Central memory CD8-positive, alpha-beta T cell (primary cell): Measurements from ENCODE around the gene C8G.

Experiments
- ATAC-seq: fragments of 150-1000 bp; cut with Tn5 transposase; replicated peaks from 2 replicates; pipeline ENCODE4 v1.10.0; 2022; ENCODE audit warnings: mild to moderate bottlenecking, moderate FRiP score, moderate number of reproducible peaks; ENCODE audit not compliant: poor library complexity, severe bottlenecking; ENCODE audit errors: extremely low read depth
- DNase-seq, 2 donors: peaks; one replicate each; pipeline ENCODE4 v3.0.0; 2021; ENCODE audit warnings: low spot score in 2 of 2
- H3K27ac Mint-ChIP-seq: one replicate; pipeline ENCODE4 v1.8.0; 2022; ENCODE audit warnings: low read depth, mild to moderate bottlenecking, moderate library complexity, mixed read lengths
- H3K27me3 Mint-ChIP-seq: one replicate; pipeline ENCODE4 v1.8.0; 2022; ENCODE audit warnings: mixed read lengths
- H3K36me3 Mint-ChIP-seq: one replicate; pipeline ENCODE4 v1.8.0; 2022; ENCODE audit warnings: mild to moderate bottlenecking, moderate library complexity, mixed read lengths; ENCODE audit not compliant: insufficient read depth
- H3K4me1 Mint-ChIP-seq: one replicate; pipeline ENCODE4 v1.8.0; 2022; ENCODE audit warnings: mixed read lengths
- H3K4me3 Mint-ChIP-seq: one replicate; pipeline ENCODE4 v1.8.0; 2022; ENCODE audit warnings: mild to moderate bottlenecking, moderate library complexity, mixed read lengths
- H3K9me3 Mint-ChIP-seq: one replicate; pipeline ENCODE4 v1.8.0; 2022; ENCODE audit warnings: mixed read lengths

C8G gene

DNA sequence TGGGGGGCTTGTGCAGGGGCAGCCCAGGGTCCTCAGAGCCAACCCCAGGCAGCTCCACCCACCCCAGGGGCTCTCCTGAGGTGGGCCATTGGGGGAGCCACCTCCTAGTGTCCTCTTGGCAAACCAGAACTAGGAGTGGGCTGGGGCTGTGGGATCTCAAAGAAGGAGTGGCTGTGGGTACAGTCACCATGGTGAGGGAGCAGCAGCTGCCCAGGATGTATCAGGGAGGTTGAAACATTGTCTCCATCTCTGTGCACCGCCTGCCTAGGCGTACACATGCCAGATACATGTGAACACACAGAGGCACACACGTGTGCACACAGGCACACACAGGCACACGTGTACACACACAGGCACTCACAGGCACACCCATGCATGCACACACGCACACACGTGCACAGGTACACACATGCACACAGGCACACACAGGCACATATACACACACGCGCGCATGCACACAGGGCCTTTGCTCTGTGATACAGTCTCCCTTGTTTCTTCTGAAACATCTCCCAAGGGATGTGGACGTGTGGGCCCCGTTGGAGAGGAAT lies 17.7 kb downstream of the C8G start:
- DNase-seq (no peak), ATAC-seq (no peak)
- Mint-ChIP-seq H3K27ac (no peak overlapping the region), H3K9me3 (no peaks in the 10 kb centered on the region), H3K4me3 (peak overlapping the region; percentile 13), H3K27me3 (no peaks in the 10 kb centered on the region), H3K4me1 (peaks cover 72% of the 10 kb centered on the region), H3K36me3 (peaks cover 11% of the 10 kb centered on the region)

DNA sequence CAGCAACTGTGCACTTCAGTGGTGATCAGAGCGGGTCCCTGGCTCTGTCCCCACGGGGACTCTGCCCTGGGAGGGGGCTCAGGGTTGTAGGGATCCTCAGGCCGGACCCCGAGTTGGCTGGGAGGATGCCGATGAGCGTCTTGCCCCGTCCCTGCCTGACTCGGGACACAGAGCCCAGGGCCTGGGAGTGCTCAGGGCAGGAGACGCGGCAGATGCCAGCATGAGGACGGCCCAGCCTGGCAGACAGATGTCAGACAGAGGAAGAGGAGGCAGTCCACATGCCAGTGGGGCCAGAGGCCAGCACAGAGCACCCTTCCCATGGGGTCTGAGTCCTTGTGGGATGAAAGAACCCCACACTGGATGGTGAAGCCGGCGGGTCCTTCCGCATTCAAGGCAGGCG lies 18.3 kb downstream of the C8G start:
- H3K27me3 Mint-ChIP-seq = no peaks in the 10 kb centered on the region
- H3K9me3 Mint-ChIP-seq = no peaks in the 10 kb centered on the region
- peaks cover 12% of the 10 kb centered on the region for H3K36me3 Mint-ChIP-seq
- peaks cover 66% of the 10 kb centered on the region for H3K4me1 Mint-ChIP-seq
- peak overlapping the region; percentile 13 for H3K4me3 Mint-ChIP-seq
- no peak for ATAC-seq
- H3K27ac Mint-ChIP-seq = no peak overlapping the region
- no peak for DNase-seq

GRCh38 chr9:136963751-136964150 lies 18.7 kb downstream of the C8G start:
- H3K27me3 Mint-ChIP-seq = no peaks in the 10 kb centered on the region
- no peak for ATAC-seq
- peaks cover 62% of the 10 kb centered on the region for H3K4me1 Mint-ChIP-seq
- no peaks in the 10 kb centered on the region for H3K9me3 Mint-ChIP-seq
- peak overlapping the region; percentile 13 for H3K4me3 Mint-ChIP-seq
- no peak overlapping the region for H3K27ac Mint-ChIP-seq
- no peak for DNase-seq
- H3K36me3 Mint-ChIP-seq = peaks cover 12% of the 10 kb centered on the region

DNA sequence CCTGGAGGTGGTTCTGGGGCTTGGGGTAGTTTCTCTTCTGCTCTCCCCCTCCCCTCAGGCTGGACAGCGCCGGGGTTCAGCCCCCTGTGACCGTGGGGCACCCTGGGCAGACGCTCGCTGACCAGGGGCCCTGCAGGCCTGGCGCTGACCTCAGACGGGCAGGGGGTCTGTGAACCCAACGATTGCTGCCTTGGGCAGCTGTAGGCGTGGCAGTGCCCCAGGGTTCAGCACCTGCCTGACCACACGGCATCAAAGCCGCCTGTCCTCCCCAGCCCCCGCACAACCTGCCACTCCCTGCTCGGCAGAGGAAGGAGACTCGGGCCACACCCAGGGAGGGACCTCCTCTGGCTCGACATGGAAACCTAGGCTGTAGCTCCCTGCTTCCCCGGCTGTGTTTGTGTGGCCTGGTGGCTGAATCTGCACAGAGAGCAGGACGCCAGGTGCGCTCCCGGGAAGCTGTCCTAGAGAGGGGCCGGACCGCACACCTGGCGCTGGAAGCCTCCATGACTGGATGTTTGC lies 19.2 kb downstream of the C8G start:
- Mint-ChIP-seq H3K4me3 (no peak overlapping the region), H3K27me3 (no peaks in the 10 kb centered on the region), H3K27ac (no peak overlapping the region), H3K36me3 (peaks cover 12% of the 10 kb centered on the region), H3K9me3 (no peaks in the 10 kb centered on the region), H3K4me1 (peaks cover 57% of the 10 kb centered on the region)
- DNase-seq (no peak), ATAC-seq (no peak)

- H3K27me3 Mint-ChIP-seq = no peaks in the 10 kb centered on the region
- ATAC-seq (no peak), DNase-seq (no peak)
- peak overlapping the region; percentile 93 for H3K27ac Mint-ChIP-seq
- no peak overlapping the region for H3K4me3 Mint-ChIP-seq
- H3K4me1 Mint-ChIP-seq = peaks cover 56% of the 10 kb centered on the region
- no peaks in the 10 kb centered on the region for H3K9me3 Mint-ChIP-seq
- peaks cover 12% of the 10 kb centered on the region for H3K36me3 Mint-ChIP-seq
Observed at GRCh38 chr9:136964833-136965422, 19.9 kb downstream of the C8G start.

DNA sequence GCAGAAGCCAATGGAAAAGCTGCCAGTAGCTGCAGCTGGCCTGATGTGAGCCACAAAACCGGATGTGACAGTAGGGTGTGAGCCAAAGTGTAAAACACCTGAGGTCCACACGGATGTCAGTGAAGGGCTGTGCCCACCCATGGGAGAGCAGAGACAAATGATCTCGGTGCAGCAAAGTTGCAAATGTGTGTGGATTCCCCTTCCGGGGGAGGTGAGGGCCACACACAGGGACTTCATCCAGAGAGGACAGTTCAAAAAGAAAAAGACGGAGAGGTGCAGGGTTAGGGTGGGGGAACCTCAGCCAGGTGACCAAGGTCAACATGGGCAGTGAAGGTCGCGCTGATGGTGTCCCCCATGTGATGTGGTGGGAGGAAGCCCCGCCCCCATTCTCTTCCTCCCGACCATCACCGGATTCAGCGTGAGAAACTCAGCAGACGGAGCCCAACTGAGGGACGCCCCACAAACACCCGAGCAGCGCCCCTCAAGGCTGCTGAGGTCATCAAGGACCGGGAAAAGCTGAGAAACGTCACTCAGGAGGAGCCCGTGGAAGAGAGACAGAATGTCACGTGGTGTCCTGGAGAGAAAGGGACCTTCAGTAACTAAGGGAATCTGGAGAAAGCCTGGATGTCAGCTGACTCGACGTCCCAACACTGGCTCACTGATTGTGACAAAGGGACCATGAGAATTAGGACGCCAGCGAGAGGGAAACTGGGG lies 20.9 kb downstream of the C8G start:
- Mint-ChIP-seq H3K27me3 (no peaks in the 10 kb centered on the region), H3K4me3 (peak overlapping the region; percentile 77), H3K4me1 (peaks cover 52% of the 10 kb centered on the region), H3K27ac (peak overlapping the region; percentile 93), H3K9me3 (no peaks in the 10 kb centered on the region), H3K36me3 (peaks cover 11% of the 10 kb centered on the region)
- ATAC-seq = peak; percentile 76
- DNase-seq = peak in 1 of 2 donors; percentile 51

DNA sequence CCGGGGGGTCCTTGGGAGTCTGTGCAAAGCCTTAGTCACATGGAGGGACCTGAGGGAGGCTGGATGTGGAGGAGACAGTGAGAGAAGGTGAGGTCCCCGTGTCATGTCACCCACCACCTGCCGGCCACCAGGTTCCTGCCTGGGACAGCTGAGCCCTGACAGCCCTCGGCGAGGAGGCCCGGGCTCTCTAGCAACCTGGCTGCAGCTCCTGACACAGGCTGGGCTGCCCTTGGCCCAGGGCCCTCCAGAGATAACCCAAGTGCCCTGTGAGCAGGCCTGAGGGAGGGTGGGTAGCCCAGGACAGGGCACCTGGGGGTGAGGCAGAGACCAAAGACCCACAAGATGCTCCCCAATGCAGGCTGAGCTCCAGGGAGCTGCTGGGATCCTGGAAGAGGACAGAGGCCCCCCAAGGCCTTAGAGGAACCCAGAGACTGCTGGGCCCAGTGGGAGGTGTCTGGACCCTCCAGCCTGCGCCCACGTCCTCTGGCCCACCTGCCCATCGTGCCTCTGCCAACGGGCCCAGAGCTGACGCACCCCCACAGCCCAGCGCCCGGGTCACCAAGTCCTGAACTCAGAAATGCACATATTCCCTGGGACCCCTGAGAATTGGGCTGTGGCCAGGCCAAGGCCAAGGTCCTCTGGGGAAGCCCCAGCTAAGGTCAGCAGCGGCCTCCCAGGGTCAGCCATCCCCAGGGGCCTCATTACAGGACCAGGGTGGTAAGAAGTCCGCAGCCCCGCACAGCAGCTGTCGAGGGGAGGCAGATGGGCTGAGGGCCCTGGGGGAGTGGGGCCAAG lies 23.5 kb downstream of the C8G start:
- Mint-ChIP-seq H3K36me3 (peaks cover 11% of the 10 kb centered on the region), H3K4me1 (peaks cover 32% of the 10 kb centered on the region), H3K4me3 (no peak overlapping the region), H3K27me3 (no peaks in the 10 kb centered on the region), H3K27ac (no peak overlapping the region), H3K9me3 (no peaks in the 10 kb centered on the region)
- ATAC-seq = no peak
- no peak for DNase-seq

DNA sequence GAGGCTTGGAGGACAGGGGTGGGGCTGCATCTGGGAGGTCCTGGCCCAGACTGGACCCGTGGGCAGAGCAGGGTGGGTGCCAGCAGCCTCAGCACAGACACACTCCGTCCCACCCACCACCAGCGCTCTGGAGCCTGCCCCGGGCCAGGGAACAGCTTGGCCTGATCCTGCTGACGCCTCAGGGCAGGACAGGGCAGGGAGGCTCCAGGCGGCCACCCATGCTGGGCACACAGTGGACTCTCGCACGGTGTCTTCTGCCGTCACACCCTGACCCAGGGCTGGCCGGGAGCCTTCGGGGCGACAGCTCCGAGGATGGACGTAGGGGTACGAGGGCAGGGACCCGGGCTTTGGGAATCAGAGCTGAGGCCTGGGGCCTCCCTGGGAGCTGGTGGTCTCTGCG lies 24.1 kb downstream of the C8G start:
- no peak for ATAC-seq
- Mint-ChIP-seq H3K27me3 (no peaks in the 10 kb centered on the region), H3K4me3 (no peak overlapping the region), H3K4me1 (peaks cover 32% of the 10 kb centered on the region), H3K9me3 (no peaks in the 10 kb centered on the region), H3K36me3 (peaks cover 11% of the 10 kb centered on the region), H3K27ac (no peak overlapping the region)
- no peak for DNase-seq

- no peaks in the 10 kb centered on the region for H3K9me3 Mint-ChIP-seq
- H3K4me1 Mint-ChIP-seq = peaks cover 29% of the 10 kb centered on the region
- no peak overlapping the region for H3K4me3 Mint-ChIP-seq
- ATAC-seq (no peak), DNase-seq (no peak)
- H3K27ac Mint-ChIP-seq = no peak overlapping the region
- no peaks in the 10 kb centered on the region for H3K27me3 Mint-ChIP-seq
- peaks cover 11% of the 10 kb centered on the region for H3K36me3 Mint-ChIP-seq
Observed at GRCh38 chr9:136969774-136970173, 24.7 kb downstream of the C8G start.

DNA sequence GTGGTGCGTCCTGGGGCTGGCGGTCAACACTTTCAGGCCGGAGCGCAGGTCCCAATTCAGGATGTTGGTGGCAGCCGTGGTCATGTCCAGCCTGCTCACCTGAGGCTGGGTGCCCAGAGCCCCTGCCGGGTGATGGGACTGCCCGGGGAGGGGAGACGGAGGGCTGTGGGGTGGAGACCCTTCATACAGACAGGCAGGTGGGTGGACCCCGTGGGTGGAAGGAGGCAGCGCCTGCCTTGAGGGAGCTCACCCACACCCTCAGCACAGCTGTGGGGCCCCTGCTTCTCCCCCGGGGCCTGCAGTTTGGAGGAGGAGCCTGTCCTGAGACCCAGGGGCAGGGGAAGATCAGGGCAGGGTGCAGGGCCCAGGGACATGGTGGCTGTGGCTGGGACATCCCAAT lies 25.3 kb downstream of the C8G start:
- no peaks in the 10 kb centered on the region for H3K27me3 Mint-ChIP-seq
- no peak for ATAC-seq

GRCh38 chr9:136971746-136972145 lies 26.7 kb downstream of the C8G start:
- peaks cover 6% of the 10 kb centered on the region for H3K36me3 Mint-ChIP-seq
- H3K27me3 Mint-ChIP-seq = no peaks in the 10 kb centered on the region
- peaks cover 34% of the 10 kb centered on the region for H3K4me1 Mint-ChIP-seq
- H3K9me3 Mint-ChIP-seq = no peaks in the 10 kb centered on the region
- DNase-seq (no peak), ATAC-seq (no peak)
- H3K4me3 Mint-ChIP-seq = no peak overlapping the region
- H3K27ac Mint-ChIP-seq = no peak overlapping the region

More for the DNA sequence above, 25.3 kb downstream of the C8G start:
- H3K27ac Mint-ChIP-seq = no peak overlapping the region
- H3K4me1 Mint-ChIP-seq = peaks cover 32% of the 10 kb centered on the region
- H3K4me3 Mint-ChIP-seq = no peak overlapping the region
- H3K9me3 Mint-ChIP-seq = no peaks in the 10 kb centered on the region
- H3K36me3 Mint-ChIP-seq = peaks cover 11% of the 10 kb centered on the region
- no peak for DNase-seq

- Mint-ChIP-seq H3K9me3 (no peaks in the 10 kb centered on the region), H3K27me3 (no peaks in the 10 kb centered on the region), H3K4me3 (no peak overlapping the region), H3K27ac (no peak overlapping the region), H3K4me1 (peaks cover 30% of the 10 kb centered on the region), H3K36me3 (peaks cover 4% of the 10 kb centered on the region)
- DNase-seq = no peak
- ATAC-seq = no peak
Observed at GRCh38 chr9:136972335-136972734, 27.3 kb downstream of the C8G start.
